GM12878 (cell line): Measurements from ENCODE around the gene ZBTB18. TPM values are rescaled to one million over a fixed set of nuclear protein-coding genes. Genes with fewer than 3 reads are reported as not detected.

Experiments
- ATAC-seq: fragments of 200-7000 bp; cut with Tn5 transposase; 3 replicates; pipeline ENCODE4 v1.9.1; 2020; ENCODE audit warnings: mild to moderate bottlenecking, moderate library complexity
- BruUV-seq: library from RNA; stranded (reverse); fragments of 400-500 nt; replicated peaks from 2 replicates; lab custom pipeline; 2021; lab: Mats Ljungman, UMichigan
- CTCF ChIA-PET: fragments of 300-600 bp; sonication (Branson Sonifier 250); formaldehyde crosslinking; extraction: SDS; loops from one replicate; lab custom pipeline; 2021; ENCODE audit warnings: inconsistent platforms; lab: Yijun Ruan, JAX
- POLR2A ChIA-PET: fragments of 350-600 bp; formaldehyde crosslinking; extraction: SDS; loops from one replicate; lab custom pipeline; 2021; ENCODE audit warnings: inconsistent platforms; lab: Charles Lee
- RAD21 ChIA-PET: fragments of 300-600 bp; sonication (Branson Sonifier 250); formaldehyde crosslinking; loops from one replicate; lab custom pipeline; 2023; ENCODE audit warnings: antibody characterized with exemption; ENCODE audit not compliant: unreplicated experiment; lab: Charles Lee
- SMC1A ChIA-PET: fragments of 300-600 bp; sonication (Branson Sonifier 250); formaldehyde crosslinking; loops from one replicate; lab custom pipeline; 2023; ENCODE audit not compliant: unreplicated experiment, uncharacterized antibody; lab: Charles Lee
- DNase-seq: peaks from one replicate; pipeline ENCODE4 v3.0.0-alpha.2; 2011; ENCODE audit warnings: low read depth, low spot score
- FAIRE-seq: peaks from 3 replicates; lab custom pipeline; 2011; peaks lifted over from hg19 to GRCh38; lab: Jason Lieb, UNC
- H2AFZ ChIP-seq: 2 replicates; pipeline ENCODE4 v1.6.0; 2011; ENCODE audit warnings: low read depth, low read length, control low read depth; ENCODE audit not compliant: control insufficient read depth
- H3K27ac ChIP-seq: 2 replicates; pipeline ENCODE4 v1.5.1; 2011; ENCODE audit warnings: control low read depth; ENCODE audit not compliant: control insufficient read depth, insufficient read depth
- H3K27me3 ChIP-seq, 2 experiments: replicated peaks in 1 of 2; 2 replicates each; pipeline versions ENCODE4 v1.6.0 to v1.6.1; 2011; ENCODE audit warnings: low read length in 1 of 2; ENCODE audit not compliant: control insufficient read depth in 2 of 2, insufficient read depth in 2 of 2
- H3K36me3 ChIP-seq, 2 experiments: 2 replicates each; pipeline ENCODE4 v1.5.1; 2011; ENCODE audit warnings: low read length in 1 of 2; ENCODE audit not compliant: control insufficient read depth in 2 of 2, insufficient read depth in 2 of 2
- H3K4me1 ChIP-seq: 2 replicates; pipeline ENCODE4 v1.6.1; 2011; ENCODE audit warnings: mild to moderate bottlenecking, low read length, moderate library complexity, mixed read lengths; ENCODE audit not compliant: control insufficient read depth, insufficient read depth
- H3K4me2 ChIP-seq: 2 replicates; pipeline ENCODE4 v1.6.0; 2011; ENCODE audit warnings: control low read depth; ENCODE audit not compliant: control insufficient read depth, insufficient read depth
- H3K4me3 ChIP-seq: fragments of 200-600 bp; sonication (generic); 2 replicates; pipeline ENCODE4 v1.5.1; 2016
- H3K79me2 ChIP-seq: 2 replicates; pipeline ENCODE4 v1.6.0; 2011; ENCODE audit warnings: low read length; ENCODE audit not compliant: control insufficient read depth, insufficient read depth
- H3K9ac ChIP-seq: 2 replicates; pipeline ENCODE4 v1.8.0; 2011; ENCODE audit warnings: low read length, control low read depth, mixed read lengths; ENCODE audit not compliant: control insufficient read depth, insufficient read depth
- H3K9me3 ChIP-seq: replicated peaks from 3 replicates; pipeline ENCODE4 v1.5.1; 2011; ENCODE audit warnings: mild to moderate bottlenecking, low read length; ENCODE audit not compliant: control insufficient read depth, insufficient read depth
- H4K20me1 ChIP-seq: 2 replicates; pipeline ENCODE4 v1.6.0; 2011; ENCODE audit not compliant: control insufficient read depth, insufficient read depth
- BHLHE40 ChIP-seq, 2 experiments: fragments of 450-650 bp in 1 of 2; IDR thresholded peaks; 2 replicates each; pipeline ENCODE4 v1.6.1; 2011 to 2017; ENCODE audit warnings: low read depth in 2 of 2, borderline replicate concordance in 1 of 2, improper control_type of control experiment in 1 of 2, low read length in 1 of 2, mild to moderate bottlenecking in 1 of 2
- BRCA1 ChIP-seq: IDR thresholded peaks from 2 replicates; pipeline ENCODE4 v1.6.1; 2011; ENCODE audit warnings: low read depth, low read length, improper control_type of control experiment
- CEBPZ ChIP-seq: fragments of 150-350 bp; IDR thresholded peaks from 2 replicates; pipeline ENCODE4 v1.6.1; 2016; ENCODE audit warnings: low read depth, low read length
- CREM ChIP-seq: IDR thresholded peaks from 2 replicates; pipeline ENCODE4 v1.6.1; 2014; ENCODE audit warnings: antibody characterized with exemption, low read depth
- E2F8 ChIP-seq: fragments of 450-650 bp; IDR thresholded peaks from 2 replicates; pipeline ENCODE4 v1.6.1; 2018; ENCODE audit warnings: mild to moderate bottlenecking, low read depth, moderate library complexity; ENCODE audit not compliant: partially characterized antibody
- HSF1 ChIP-seq: fragments of 150-350 bp; IDR thresholded peaks from 2 replicates; pipeline ENCODE4 v1.6.1; 2014; ENCODE audit warnings: mild to moderate bottlenecking, low read depth, low read length
- NBN ChIP-seq: fragments of 450-650 bp; IDR thresholded peaks from 2 replicates; pipeline ENCODE4 v1.6.1; 2016
- NR2C1 ChIP-seq: fragments of 450-650 bp; IDR thresholded peaks from 2 replicates; pipeline ENCODE4 v1.6.1; 2017; ENCODE audit warnings: antibody characterized with exemption, mild to moderate bottlenecking, moderate library complexity
- POLR2A ChIP-seq: IDR thresholded peaks from 2 replicates; pipeline ENCODE4 v1.6.1; 2011; ENCODE audit warnings: low read depth, mild to moderate bottlenecking, low read length
- POLR2AphosphoS5 ChIP-seq: IDR thresholded peaks from 2 replicates; pipeline ENCODE4 v1.6.1; 2011; ENCODE audit warnings: mild to moderate bottlenecking, low read length, inconsistent platforms
- RB1 ChIP-seq: fragments of 450-650 bp; formaldehyde crosslinking; IDR thresholded peaks from 2 replicates; pipeline ENCODE4 v1.6.1; 2017; ENCODE audit warnings: mild to moderate bottlenecking, borderline replicate concordance
- SP1 ChIP-seq: IDR thresholded peaks from one replicate; pipeline ENCODE4 v1.6.1; 2011; ENCODE audit warnings: low read depth, low read length
- ZBED1 ChIP-seq: IDR thresholded peaks from 2 replicates; pipeline ENCODE4 v1.6.1; 2016; ENCODE audit warnings: borderline replicate concordance
- ZBTB11 ChIP-seq: fragments of 450-650 bp; formaldehyde crosslinking; IDR thresholded peaks from 2 replicates; pipeline ENCODE4 v1.5.0; 2022; ENCODE audit warnings: mild to moderate bottlenecking, missing genetic modification characterization
- ZNF384 ChIP-seq: IDR thresholded peaks from 2 replicates; pipeline ENCODE4 v1.6.1; 2012; ENCODE audit warnings: low read depth, mild to moderate bottlenecking, low read length, improper control_type of control experiment, borderline replicate concordance
- whole genome bisulfite sequencing: methylation state at CpG from one replicate; pipeline ENCODE4 v1.1.6; 2016; ENCODE audit warnings: low lambda C conversion rate; ENCODE audit not compliant: insufficient replicate concordance, insufficient coverage; ENCODE audit errors: missing lambda C conversion rate; 5-methylcytosine and 5-hydroxymethylcytosine counted together
- in situ Hi-C: fragments of 300-500 bp; cut with MboI; formaldehyde crosslinking; loops from 9 replicates; pipeline ENCODE4 v1.14.3; 2018; ENCODE audit warnings: mixed read lengths
- intact Hi-C: fragments of 100-400 bp; cut with micrococcal nuclease; formaldehyde crosslinking; loops from one replicate; pipeline ENCODE4 v1.14.2; 2022; ENCODE audit not compliant: unreplicated experiment
- polyA plus RNA-seq, 11 experiments: library from polyadenylated mRNA; depleted of rRNA in 4 of 11; unstranded in 6 of 11; stranded (reverse) in 5 of 11; fragments of >200 nt; fragmentation: Nextera tagmentation in 4 of 11; fragmentation: Illumina TruSeq in 1 of 11; extraction: Ambion mirVana in 4 of 11; extraction: Trizol in 1 of 11; gene quantifications; 1 replicate in 1 of 11; 2 replicates in 10 of 11; pipeline versions ENCODE4 v1.2.1 to v1.2.3, GENCODE V29; 2011 to 2016; ENCODE audit warnings: inconsistent platforms in 2 of 11, missing spikeins in 2 of 11, low read depth in 1 of 11
- total RNA-seq, 4 experiments: library from RNA; depleted of rRNA in 3 of 4; stranded (reverse); fragments of >200 nt in 3 of 4; fragmentation: Illumina TruSeq in 1 of 4; extraction: Trizol in 1 of 4; gene quantifications; 2 replicates each; pipeline versions ENCODE4 v1.2.1 to v1.2.3, GENCODE V29; 2013 to 2021

ZBTB18 gene
- total and polyA plus RNA-seq, 10 of the 15 experiments (the other 5 are each of a cell fraction or from before 2014, with no cell fraction given) = 0.27 to 8.6 (median 6.1) TPM

- Histone ChIP-seq H3K4me1 (no peaks in the 10 kb centered on the region), H3K9me3 (no peaks in the 10 kb centered on the region), H3K27ac (no peak overlapping the region), H3K9ac (no peak overlapping the region), H4K20me1 (no peaks in the 10 kb centered on the region), H3K36me3 (no peaks in the 10 kb centered on the region), H2AFZ (no peak overlapping the region), H3K27me3 (no peaks in the 10 kb centered on the region; a peak in 1 of 4 replicates), H3K4me2 (no peak overlapping the region), H3K4me3 (no peak overlapping the region), H3K79me2 (no peaks in the 10 kb centered on the region)
- FAIRE-seq (no peak), DNase-seq (no peak), ATAC-seq (no peak)
- intact Hi-C loops (no loop called here), in situ Hi-C loops (no loop called here)
- ChIA-PET CTCF (no interaction called here), RAD21 (no interaction called here), SMC1A (no interaction called here), POLR2A (no interaction called here)
- no TSS peak for BruUV-seq
- 36% methylated on average over 3 of the region's 3 CpGs for WGBS
- no peak for TF ChIP-seq ZBED1
- TF ChIP-seq POLR2AphosphoS5 = no peak
- no peak for TF ChIP-seq NBN
- TF ChIP-seq NR2C1 = no peak
- no peak for TF ChIP-seq BHLHE40 (IDR thresholded peaks at IDR 0.05; ENCODE audit: borderline replicate concordance in 1 of 2, low read depth in 2 of 2, low read length in 1 of 2)
- TF ChIP-seq CEBPZ = no peak
- TF ChIP-seq CREM = no peak
- TF ChIP-seq ZNF384 = no peak
- TF ChIP-seq HSF1 = no peak
- TF ChIP-seq SP1 = no peak
- TF ChIP-seq POLR2A = no peak
- no peak for TF ChIP-seq ZBTB11 (CRISPR knock-in tag)
- TF ChIP-seq E2F8 = no peak
- TF ChIP-seq RB1 = no peak
- TF ChIP-seq BRCA1 = no peak
These were observed 44.6 kb upstream of the ZBTB18 start for GRCh38 chr1:244006381-244006901.
